CD4-positive, alpha-beta T cell treated with Interferon gamma for 1 hour (primary cell): ENCODE results near the gene INHBC.
"Not testable (repeated sequence)": the region's sequence is repeated elsewhere in the genome, so short reads cannot be mapped to it uniquely, and the experiment has no call there.

Source experiments
- DNase-seq: peaks from one replicate; pipeline ENCODE4 v3.0.0-alpha.2; 2020

The INHBC gene

DNA sequence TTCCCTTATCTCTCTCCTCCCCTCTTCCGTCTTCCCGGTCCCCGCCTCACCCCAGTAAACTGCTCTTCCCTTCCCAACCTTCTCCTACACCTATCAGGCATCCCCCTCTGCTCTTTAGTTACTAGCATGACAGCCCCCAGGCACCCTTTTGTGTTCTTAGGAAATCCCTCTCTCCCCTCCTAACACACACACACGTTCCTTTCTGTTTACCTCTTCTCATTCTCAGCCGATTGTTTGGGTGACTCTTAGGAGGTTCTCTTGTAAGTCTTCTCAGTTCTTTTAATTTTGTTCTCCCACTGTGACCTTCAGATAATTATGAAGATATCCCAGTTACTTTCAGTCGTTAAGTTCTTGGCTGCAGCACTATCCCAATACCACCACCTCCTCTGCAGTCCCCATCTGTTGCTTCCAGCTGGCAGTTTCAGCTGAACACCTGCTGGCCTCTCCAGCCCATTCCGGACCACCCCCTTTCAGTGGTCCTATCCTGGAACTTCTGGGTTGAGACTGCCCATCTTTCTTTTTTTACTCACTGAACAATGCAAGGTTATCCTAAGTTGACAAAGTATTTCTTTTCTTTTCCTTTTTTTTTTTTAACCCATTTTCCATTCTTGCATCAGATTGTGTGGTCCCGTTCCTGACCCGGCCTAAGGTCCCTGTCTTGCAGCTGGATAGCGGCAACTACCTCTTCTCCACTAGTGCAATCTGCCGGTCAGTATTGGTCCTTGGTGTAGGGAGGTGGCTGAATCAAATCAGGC lies 54.0 kb downstream of the INHBC start:
- DNase-seq, result no peak

- DNase-seq, result no peak
Measured at GRCh38 chr12:57489157-57489641, 54.6 kb downstream of the INHBC start.

- DNase-seq, result no peak
Measured at GRCh38 chr12:57490126-57490525, 55.5 kb downstream of the INHBC start.

- DNase-seq, result no peak
Measured at GRCh38 chr12:57491393-57492280, 57.1 kb downstream of the INHBC start.

DNA sequence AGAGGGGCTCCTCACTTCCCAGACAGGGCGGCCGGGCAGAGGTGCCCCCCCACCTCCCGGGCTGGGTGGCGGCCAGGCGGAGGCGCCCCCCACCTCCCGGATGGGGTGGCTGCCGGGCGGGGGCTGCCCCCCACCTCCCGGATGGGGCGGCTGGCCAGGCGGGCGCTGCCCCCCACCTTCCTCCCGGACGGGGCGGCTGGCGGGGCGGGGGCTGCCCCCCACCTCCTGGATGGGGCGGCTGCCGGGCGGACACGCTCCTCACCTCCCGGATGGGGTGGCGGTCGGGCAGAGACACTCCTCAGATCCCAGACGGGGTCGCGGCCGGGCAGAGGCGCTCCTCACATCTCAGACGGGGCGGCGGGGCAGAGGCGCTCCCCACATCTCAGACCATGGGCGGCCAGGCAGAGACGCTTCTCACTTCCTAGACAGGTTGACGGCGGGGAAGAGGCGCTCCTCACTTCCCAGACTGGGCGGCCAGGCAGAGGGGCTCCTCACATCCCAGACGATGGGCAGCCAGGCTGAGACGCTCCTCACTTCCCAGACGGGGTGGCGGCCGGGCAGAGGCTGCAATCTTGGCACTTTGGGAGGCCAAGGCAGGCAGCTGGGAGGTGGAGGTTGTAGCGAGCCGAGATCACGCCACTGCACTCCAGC lies 60.6 kb downstream of the INHBC start:
- DNase-seq, result not testable (repeated sequence)

DNA sequence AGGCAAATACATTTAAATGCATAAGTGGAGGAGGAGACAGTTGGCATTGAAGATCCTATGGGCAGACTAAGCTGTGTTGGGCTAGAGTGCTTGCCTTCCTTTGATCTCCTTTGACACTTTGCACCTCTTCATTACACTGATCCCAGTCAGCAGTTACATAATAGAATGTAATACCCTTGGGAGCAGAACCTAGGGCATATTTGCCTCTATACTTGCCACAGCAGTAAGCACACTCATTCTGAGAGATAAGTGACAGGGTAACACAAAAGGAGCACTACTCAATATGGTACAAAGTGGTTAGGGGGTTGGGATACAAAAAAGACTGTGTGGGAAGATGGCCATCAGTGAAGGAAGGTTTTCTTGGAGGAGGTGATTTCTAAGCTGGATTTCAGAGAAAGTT lies 62.2 kb downstream of the INHBC start:
- DNase-seq, result no peak

DNA sequence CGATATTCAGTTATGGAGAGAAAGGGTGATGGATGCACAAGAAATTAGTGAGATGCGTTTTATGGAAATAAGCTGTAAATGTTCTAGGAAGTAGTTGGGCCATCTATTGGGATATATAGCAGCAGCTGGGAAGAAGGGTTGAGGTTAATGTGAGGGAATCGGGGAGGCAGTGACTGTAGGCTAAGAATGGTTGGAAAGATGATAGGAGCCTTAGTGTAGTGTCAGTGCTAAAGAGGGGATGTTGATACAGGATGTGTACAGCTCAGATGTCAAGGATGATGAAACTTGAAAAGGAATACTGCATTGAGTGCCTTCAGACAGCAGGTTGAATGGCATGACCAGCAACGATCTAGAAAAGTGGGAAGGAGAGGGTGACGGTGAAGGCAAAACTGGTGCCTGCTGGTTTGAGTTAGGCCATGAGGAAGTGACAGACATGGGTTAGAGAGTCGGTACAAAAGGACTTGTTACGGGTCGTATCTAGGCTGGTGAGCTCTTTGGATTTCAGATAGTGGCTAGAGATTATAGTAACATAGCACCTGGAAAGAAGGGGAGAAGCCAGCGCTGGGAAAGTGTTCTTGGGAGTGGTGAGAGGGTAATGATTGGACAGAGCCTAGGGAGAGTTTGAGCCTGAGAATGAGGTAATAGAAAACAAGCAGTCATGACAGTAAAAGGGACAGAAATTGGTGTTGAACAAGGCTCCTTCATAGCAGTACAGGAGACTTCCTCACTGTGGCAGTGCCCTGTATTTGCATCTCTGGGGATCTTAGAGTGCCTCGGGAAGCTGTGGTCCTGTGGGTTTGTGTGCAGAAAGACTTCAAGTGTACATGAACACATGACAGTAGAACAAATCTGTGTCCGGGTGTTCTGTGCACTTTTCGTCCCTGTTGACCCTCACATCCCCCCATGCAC lies 62.9 kb downstream of the INHBC start:
- DNase-seq, result no peak

DNA sequence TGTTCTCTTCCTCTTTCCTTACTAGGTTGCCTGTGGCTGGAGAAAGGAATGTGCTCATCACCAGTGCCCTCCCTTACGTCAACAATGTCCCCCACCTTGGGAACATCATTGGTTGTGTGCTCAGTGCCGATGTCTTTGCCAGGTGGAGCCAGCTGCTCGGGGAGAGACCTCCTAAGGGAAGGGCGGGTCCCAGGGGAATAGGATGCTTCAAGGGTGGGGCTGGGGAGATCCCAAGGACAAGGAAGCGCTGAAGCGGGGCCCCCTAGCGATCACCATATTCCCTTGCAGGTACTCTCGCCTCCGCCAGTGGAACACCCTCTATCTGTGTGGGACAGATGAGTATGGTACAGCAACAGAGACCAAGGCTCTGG lies 63.5 kb downstream of the INHBC start:
- DNase-seq, result no peak

DNA sequence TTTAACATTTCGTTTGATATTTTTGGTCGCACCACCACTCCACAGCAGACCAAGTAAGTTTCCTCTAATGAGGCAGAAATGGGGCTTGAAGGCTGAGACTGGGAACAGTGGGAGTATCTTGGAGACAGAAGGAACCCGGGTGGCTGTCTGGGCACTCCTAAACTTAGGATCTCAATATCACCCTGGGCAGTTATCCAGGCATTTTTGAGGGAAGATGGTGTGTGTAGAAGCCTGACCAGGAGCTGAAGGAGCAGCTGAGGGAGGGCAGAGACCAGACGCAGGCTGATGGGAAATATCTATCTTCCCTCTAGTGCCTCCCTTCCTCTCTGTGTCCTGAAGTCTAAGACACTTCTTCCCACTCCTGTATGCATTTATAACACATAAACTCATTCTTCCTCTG lies 64.0 kb downstream of the INHBC start:
- no peak for DNase-seq

GRCh38 chr12:57500213-57500612 lies 65.6 kb downstream of the INHBC start:
- DNase-seq, result no peak
